Keratinocyte (primary cell): ENCODE results near the gene KCNB1. TPM values are rescaled to one million over a fixed set of nuclear protein-coding genes. Genes with fewer than 3 reads are reported as not detected.

Source experiments
- DNase-seq: peaks from one replicate; pipeline ENCODE4 v3.0.0-alpha.2; 2011; ENCODE audit warnings: low read depth, missing footprints, low spot score
- FAIRE-seq: peaks from 2 replicates; lab custom pipeline; 2011; peaks lifted over from hg19 to GRCh38; lab: Jason Lieb, UNC
- H2AFZ ChIP-seq: 2 replicates; pipeline ENCODE4 v1.6.0; 2012; ENCODE audit warnings: low read length, control low read depth, inconsistent platforms; ENCODE audit not compliant: control insufficient read depth
- H3K27ac ChIP-seq: 2 replicates; pipeline ENCODE4 v1.5.1; 2011; ENCODE audit warnings: low read length; ENCODE audit not compliant: control insufficient read depth, insufficient read depth
- H3K27me3 ChIP-seq: 3 replicates; pipeline ENCODE4 v1.6.0; 2011; ENCODE audit warnings: low read length; ENCODE audit not compliant: control insufficient read depth, insufficient read depth; ENCODE audit errors: extremely low read depth
- H3K36me3 ChIP-seq, 2 experiments: 2 replicates in 1 of 2; 3 replicates in 1 of 2; pipeline ENCODE4 v1.5.1; 2011; ENCODE audit warnings: low read length in 2 of 2, mild to moderate bottlenecking in 1 of 2; ENCODE audit not compliant: control insufficient read depth in 2 of 2, insufficient read depth in 2 of 2; ENCODE audit errors: extremely low read depth in 1 of 2
- H3K4me1 ChIP-seq: 3 replicates; pipeline ENCODE4 v1.5.1; 2011; ENCODE audit warnings: low read length; ENCODE audit not compliant: control insufficient read depth, insufficient read depth; ENCODE audit errors: extremely low read depth
- H3K4me2 ChIP-seq: 3 replicates; pipeline ENCODE4 v1.6.0; 2011; ENCODE audit warnings: low read depth, low read length; ENCODE audit not compliant: control insufficient read depth, insufficient read depth; ENCODE audit errors: extremely low read depth
- H3K4me3 ChIP-seq, 3 experiments: fragments of 200-600 bp in 1 of 3; sonication (generic) in 1 of 3; 2 replicates in 2 of 3; 3 replicates in 1 of 3; pipeline ENCODE4 v1.5.1; 2011 to 2016; ENCODE audit warnings: low read length in 3 of 3, mild to moderate bottlenecking in 3 of 3, control low read depth in 2 of 3, inconsistent platforms in 1 of 3, low read depth in 1 of 3, mixed read lengths in 1 of 3, mixed run types in 1 of 3, moderate library complexity in 1 of 3; ENCODE audit not compliant: control insufficient read depth in 2 of 3, insufficient read depth in 2 of 3; ENCODE audit errors: extremely low read depth in 1 of 3
- H3K79me2 ChIP-seq: 2 replicates; pipeline ENCODE4 v1.6.0; 2012; ENCODE audit warnings: low read length; ENCODE audit not compliant: control insufficient read depth, insufficient read depth
- H3K9ac ChIP-seq: 3 replicates; pipeline ENCODE4 v1.6.0; 2011; ENCODE audit warnings: low read length; ENCODE audit not compliant: control insufficient read depth, insufficient read depth; ENCODE audit errors: extremely low read depth
- H3K9me1 ChIP-seq: 3 replicates; pipeline ENCODE4 v1.6.0; 2011; ENCODE audit warnings: low read length; ENCODE audit not compliant: control insufficient read depth, insufficient read depth; ENCODE audit errors: extremely low read depth
- H3K9me3 ChIP-seq: 2 replicates; pipeline ENCODE4 v1.5.1; 2012; ENCODE audit warnings: low read depth, low read length; ENCODE audit not compliant: control insufficient read depth
- H4K20me1 ChIP-seq: 3 replicates; pipeline ENCODE4 v1.6.0; 2011; ENCODE audit warnings: low read length; ENCODE audit not compliant: control insufficient read depth, insufficient read depth; ENCODE audit errors: extremely low read depth
- CTCF ChIP-seq, 3 experiments: IDR thresholded peaks in 1 of 3; conservative IDR thresholded peaks in 1 of 3; optimal IDR thresholded peaks in 1 of 3; 2 replicates in 2 of 3; 3 replicates in 1 of 3; pipeline versions ENCODE3 to v1.5.1; 2011; ENCODE audit warnings: low read length in 3 of 3, mild to moderate bottlenecking in 3 of 3, moderate library complexity in 2 of 3, control low read depth in 1 of 3, inconsistent platforms in 1 of 3; ENCODE audit not compliant: insufficient read depth in 2 of 3; ENCODE audit errors: extremely low read depth in 1 of 3
- EZH2 ChIP-seq: IDR thresholded peaks from one replicate; pipeline ENCODE4 v1.6.1; 2012; ENCODE audit warnings: inconsistent platforms, mild to moderate bottlenecking, low read length, moderate library complexity
- dilution Hi-C: fragments of 300-500 bp; cut with MboI; formaldehyde crosslinking; loops from one replicate; pipeline ENCODE4 v1.7.0; 2020; ENCODE audit warnings: low sequenced_read_pairs; ENCODE audit not compliant: extremely low pct_ligation_motif_present
- polyA plus RNA-seq, 5 experiments: library from polyadenylated mRNA; depleted of rRNA in 3 of 5; stranded (reverse) in 3 of 5; stranded (forward) in 1 of 5; unstranded in 1 of 5; fragments of >200 nt; gene quantifications; 1 replicate in 1 of 5; 2 replicates in 3 of 5; 3 replicates in 1 of 5; pipeline versions ENCODE4 v1.2.1 to v1.2.3, GENCODE V29; 2011 to 2012; ENCODE audit warnings: missing spikeins in 2 of 5, low read depth in 1 of 5, low replicate concordance in 1 of 5

The KCNB1 gene
- polyA plus RNA-seq, 1 donor (not counting 4 experiments of a cell fraction or from before 2014, with no cell fraction given), result not detected

- Histone ChIP-seq H3K36me3 (no peaks in the 10 kb centered on the region), H3K4me2 (no peak overlapping the region), H2AFZ (no peak overlapping the region), H3K4me3 (no peak overlapping the region), H3K9me3 (no peaks in the 10 kb centered on the region), H3K9me1 (no peaks in the 10 kb centered on the region), H4K20me1 (no peaks in the 10 kb centered on the region), H3K27me3 (peaks cover 14% of the 10 kb centered on the region), H3K4me1 (peaks cover 16% of the 10 kb centered on the region), H3K27ac (no peak overlapping the region), H3K9ac (no peak overlapping the region), H3K79me2 (no peaks in the 10 kb centered on the region)
- TF ChIP-seq CTCF (optimal IDR thresholded peaks at IDR 0.05 in 1 of 3, IDR thresholded peaks at IDR 0.05 in 1 of 3, conservative IDR thresholded peaks at IDR 0.05 in 1 of 3; ENCODE audit: extremely low read depth in 1 of 3, insufficient read depth in 2 of 3, low read length in 3 of 3) (no peak), EZH2 (no peak)
- no peak for DNase-seq
- dilution Hi-C loops, result no loop called here
- no peak for FAIRE-seq
Observed at GRCh38 chr20:49379338-49379737, 103.1 kb downstream of the KCNB1 start.

- H3K27me3 ChIP-seq, result peaks cover 10% of the 10 kb centered on the region
- H3K36me3 ChIP-seq, result no peaks in the 10 kb centered on the region
- no peaks in the 10 kb centered on the region for H3K79me2 ChIP-seq
Observed at GRCh38 chr20:49377326-49377725, 105.1 kb downstream of the KCNB1 start.

More at GRCh38 chr20:49377326-49377725, 105.1 kb downstream of the KCNB1 start:
- no peaks in the 10 kb centered on the region for H3K9me3 ChIP-seq
- no peak overlapping the region for H3K9ac ChIP-seq
- H2AFZ ChIP-seq, result no peak overlapping the region
- dilution Hi-C loops, result no loop called here
- peaks cover 22% of the 10 kb centered on the region for H3K4me1 ChIP-seq
- FAIRE-seq (no peak), DNase-seq (no peak)
- no peaks in the 10 kb centered on the region for H4K20me1 ChIP-seq
- H3K4me2 ChIP-seq, result no peak overlapping the region
- no peak for TF ChIP-seq EZH2
- no peak for TF ChIP-seq CTCF (optimal IDR thresholded peaks at IDR 0.05 in 1 of 3, IDR thresholded peaks at IDR 0.05 in 1 of 3, conservative IDR thresholded peaks at IDR 0.05 in 1 of 3; ENCODE audit: extremely low read depth in 1 of 3, insufficient read depth in 2 of 3, low read length in 3 of 3)
- H3K9me1 ChIP-seq, result no peaks in the 10 kb centered on the region
- H3K4me3 ChIP-seq, result no peak overlapping the region
- H3K27ac ChIP-seq, result no peak overlapping the region
